ENCODE results near the gene TMEM19. TPM values are rescaled to one million over a fixed set of nuclear protein-coding genes. Genes with fewer than 3 reads are reported as not detected.
"Not testable (repeated sequence)": the region's sequence is repeated elsewhere in the genome, so short reads cannot be mapped to it uniquely, and the experiment has no call there.

TMEM19 gene
- total RNA-seq, 1 donor: 31.1 TPM

DNA sequence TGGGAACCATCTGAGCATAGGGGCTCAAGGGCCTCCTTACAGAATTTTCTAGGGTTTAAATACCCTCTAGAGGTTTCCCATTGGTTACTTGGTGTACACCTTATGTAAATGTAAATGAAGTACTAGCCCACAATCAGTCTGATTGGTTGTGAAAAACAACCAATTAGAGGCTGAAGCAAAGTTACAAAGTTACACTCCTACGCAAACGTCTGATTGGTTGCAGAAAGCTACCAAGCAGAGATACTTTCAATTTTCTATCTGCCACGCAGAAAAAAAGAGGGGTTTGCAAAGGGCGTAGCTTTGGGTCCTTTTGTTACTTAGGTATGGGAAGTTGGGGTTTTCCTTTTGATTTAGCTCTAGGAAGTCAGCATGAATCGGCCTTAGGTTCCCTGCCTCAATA is 1.8 kb upstream of the TMEM19 start:
- Histone ChIP-seq H3K27ac (ENCODE audit: low read depth, low read length) (no peak overlapping the region), H3K4me3 (ENCODE audit: insufficient read depth, low read length) (peak overlapping the region; percentile 8), H2AFZ (ENCODE audit: low read length) (peak overlapping the region; percentile 42), H3K79me2 (ENCODE audit: insufficient read depth, low read length) (peaks cover 11% of the 10 kb centered on the region), H3K4me1 (ENCODE audit: insufficient read depth, low read length) (peaks cover 11% of the 10 kb centered on the region), H3K9me3 (ENCODE audit: low read depth, low read length) (no peaks in the 10 kb centered on the region), H4K20me1 (ENCODE audit: insufficient read depth, low read length) (no peaks in the 10 kb centered on the region), H3K4me2 (ENCODE audit: insufficient read depth, low read length) (peak overlapping the region; percentile 90), H3K36me3 (ENCODE audit: insufficient read depth, low read length) (no peaks in the 10 kb centered on the region), H3K27me3 (ENCODE audit: insufficient read depth, low read length) (no peaks in the 10 kb centered on the region)
- no peak for DNase-seq (ENCODE audit: insufficient read length, low spot score, missing footprints)
- TF ChIP-seq, protein P1, sequence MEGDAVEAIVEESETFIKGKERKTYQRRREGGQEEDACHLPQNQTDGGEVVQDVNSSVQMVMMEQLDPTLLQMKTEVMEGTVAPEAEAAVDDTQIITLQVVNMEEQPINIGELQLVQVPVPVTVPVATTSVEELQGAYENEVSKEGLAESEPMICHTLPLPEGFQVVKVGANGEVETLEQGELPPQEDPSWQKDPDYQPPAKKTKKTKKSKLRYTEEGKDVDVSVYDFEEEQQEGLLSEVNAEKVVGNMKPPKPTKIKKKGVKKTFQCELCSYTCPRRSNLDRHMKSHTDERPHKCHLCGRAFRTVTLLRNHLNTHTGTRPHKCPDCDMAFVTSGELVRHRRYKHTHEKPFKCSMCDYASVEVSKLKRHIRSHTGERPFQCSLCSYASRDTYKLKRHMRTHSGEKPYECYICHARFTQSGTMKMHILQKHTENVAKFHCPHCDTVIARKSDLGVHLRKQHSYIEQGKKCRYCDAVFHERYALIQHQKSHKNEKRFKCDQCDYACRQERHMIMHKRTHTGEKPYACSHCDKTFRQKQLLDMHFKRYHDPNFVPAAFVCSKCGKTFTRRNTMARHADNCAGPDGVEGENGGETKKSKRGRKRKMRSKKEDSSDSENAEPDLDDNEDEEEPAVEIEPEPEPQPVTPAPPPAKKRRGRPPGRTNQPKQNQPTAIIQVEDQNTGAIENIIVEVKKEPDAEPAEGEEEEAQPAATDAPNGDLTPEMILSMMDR (IDR thresholded peaks at IDR 0.05; ENCODE audit: extremely low read depth, low read depth, low read length): no peak

DNA sequence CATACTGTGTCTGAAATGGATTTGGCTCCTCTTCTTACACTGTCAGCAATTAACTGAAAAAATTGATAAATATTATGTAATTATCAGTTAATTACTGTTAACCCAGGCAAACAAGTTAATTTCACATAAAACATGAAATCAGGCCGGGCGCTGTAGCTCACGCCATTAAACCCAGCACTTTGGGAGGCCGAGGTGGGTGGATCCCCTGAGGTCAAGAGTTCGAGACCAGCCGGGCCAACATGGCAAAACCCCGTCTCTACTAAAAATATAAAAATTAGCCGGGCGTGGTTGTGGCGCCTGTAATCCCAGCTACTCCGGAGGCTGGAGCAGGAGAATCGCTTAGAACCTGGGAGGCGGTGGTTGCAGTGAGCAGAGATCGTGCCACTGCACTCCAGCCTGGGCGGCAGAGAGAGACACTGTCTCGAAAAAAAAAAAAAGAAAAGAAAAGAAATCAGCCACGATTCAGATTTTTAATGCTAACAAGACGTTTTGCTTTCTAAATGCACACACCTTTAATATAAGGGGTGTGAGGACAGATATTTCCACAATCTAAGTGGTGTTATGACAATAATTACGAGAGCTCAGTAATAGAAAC is 473 bp upstream of the TMEM19 start:
- Histone ChIP-seq H3K4me1 (ENCODE audit: insufficient read depth, low read length) (peaks cover 11% of the 10 kb centered on the region), H2AFZ (ENCODE audit: low read length) (peak overlapping the region; percentile 70), H3K27me3 (ENCODE audit: insufficient read depth, low read length) (no peaks in the 10 kb centered on the region), H3K79me2 (ENCODE audit: insufficient read depth, low read length) (peaks cover 11% of the 10 kb centered on the region), H3K27ac (ENCODE audit: low read depth, low read length) (peak overlapping the region; percentile 66), H4K20me1 (ENCODE audit: insufficient read depth, low read length) (no peaks in the 10 kb centered on the region), H3K9me3 (ENCODE audit: low read depth, low read length) (no peaks in the 10 kb centered on the region), H3K36me3 (ENCODE audit: insufficient read depth, low read length) (no peaks in the 10 kb centered on the region), H3K4me2 (ENCODE audit: insufficient read depth, low read length) (peak overlapping the region; percentile 90), H3K4me3 (ENCODE audit: insufficient read depth, low read length) (peak overlapping the region; percentile 80)
- DNase-seq (ENCODE audit: insufficient read length, low spot score, missing footprints): no peak
- TF ChIP-seq, protein P1 (IDR thresholded peaks at IDR 0.05; ENCODE audit: extremely low read depth, low read depth, low read length): no peak

DNA sequence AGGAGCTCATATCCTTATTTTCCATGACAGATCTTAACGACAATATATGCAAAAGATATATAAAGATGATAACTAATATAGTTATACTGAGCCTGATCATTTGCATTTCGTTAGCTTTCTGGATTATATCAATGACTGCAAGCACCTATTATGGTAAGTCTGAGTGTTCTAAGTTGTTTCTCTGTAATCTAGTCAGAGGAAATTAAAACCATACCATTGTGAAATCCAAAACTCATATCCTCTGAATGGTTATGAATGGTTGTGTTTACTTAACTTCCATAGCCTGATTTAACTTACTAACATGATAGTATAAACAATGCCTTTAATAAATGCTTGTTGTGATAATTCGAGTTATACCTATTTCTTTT is 760 bp downstream of the TMEM19 start:
- no peaks in the 10 kb centered on the region for H3K9me3 ChIP-seq (ENCODE audit: low read depth, low read length)
- TF ChIP-seq, protein P1 (IDR thresholded peaks at IDR 0.05; ENCODE audit: extremely low read depth, low read depth, low read length): no peak

DNA sequence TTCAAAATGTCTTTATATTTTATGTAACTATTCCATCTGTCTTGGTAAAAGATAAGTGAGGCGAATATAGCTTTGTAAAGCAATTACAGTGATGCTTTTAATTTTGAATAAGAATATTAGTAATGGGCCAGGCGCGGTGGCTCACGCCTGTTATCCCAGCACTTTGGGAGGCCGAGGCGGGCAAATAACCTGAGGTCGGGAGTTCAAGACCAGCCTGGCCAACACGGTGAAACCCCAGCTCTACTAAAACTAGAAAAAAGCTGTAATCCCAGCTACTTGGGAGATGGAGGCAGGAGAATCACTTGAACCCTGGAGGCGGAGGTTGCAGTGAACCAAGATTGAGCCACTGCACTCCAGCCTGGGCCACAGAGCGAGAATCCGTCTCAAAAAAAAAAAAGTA is 1.3 kb downstream of the TMEM19 start:
- peaks cover 11% of the 10 kb centered on the region for H3K79me2 ChIP-seq (ENCODE audit: insufficient read depth, low read length)
- DNase-seq (ENCODE audit: insufficient read length, low spot score, missing footprints); H4K20me1 ChIP-seq (ENCODE audit: insufficient read depth, low read length); H3K9me3 ChIP-seq (ENCODE audit: low read depth, low read length); H3K27me3 ChIP-seq (ENCODE audit: insufficient read depth, low read length); H3K36me3 ChIP-seq (ENCODE audit: insufficient read depth, low read length): not testable (repeated sequence)
- H3K4me3 ChIP-seq (ENCODE audit: insufficient read depth, low read length): peak overlapping the region; percentile 80
- H3K27ac ChIP-seq (ENCODE audit: low read depth, low read length): peak overlapping the region; percentile 66
- peaks cover 11% of the 10 kb centered on the region for H3K4me1 ChIP-seq (ENCODE audit: insufficient read depth, low read length)
- H2AFZ ChIP-seq (ENCODE audit: low read length): peak overlapping the region; percentile 35
- peak overlapping the region; percentile 90 for H3K4me2 ChIP-seq (ENCODE audit: insufficient read depth, low read length)

More for the DNA sequence above, 760 bp downstream of the TMEM19 start:
- DNase-seq (ENCODE audit: insufficient read length, low spot score, missing footprints): peak; percentile 71
- H3K4me2 ChIP-seq (ENCODE audit: insufficient read depth, low read length): peak overlapping the region; percentile 90
- H3K36me3 ChIP-seq (ENCODE audit: insufficient read depth, low read length): no peaks in the 10 kb centered on the region
- peak overlapping the region; percentile 80 for H3K4me3 ChIP-seq (ENCODE audit: insufficient read depth, low read length)
- no peaks in the 10 kb centered on the region for H3K27me3 ChIP-seq (ENCODE audit: insufficient read depth, low read length)
- H3K79me2 ChIP-seq (ENCODE audit: insufficient read depth, low read length): peaks cover 11% of the 10 kb centered on the region
- peak overlapping the region; percentile 70 for H2AFZ ChIP-seq (ENCODE audit: low read length)
- peaks cover 11% of the 10 kb centered on the region for H3K4me1 ChIP-seq (ENCODE audit: insufficient read depth, low read length)
- H4K20me1 ChIP-seq (ENCODE audit: insufficient read depth, low read length): no peaks in the 10 kb centered on the region
- H3K27ac ChIP-seq (ENCODE audit: low read depth, low read length): peak overlapping the region; percentile 66

Measured in osteoblast (primary cell).